ENCODE results near the gene LHFPL6. TPM values are rescaled to one million over a fixed set of nuclear protein-coding genes. Genes with fewer than 3 reads are reported as not detected.

LHFPL6 gene
- total and polyA plus RNA-seq, 7 experiments from 2014 or later = 0.92 TPM; not detected in 6

GRCh38 chr13:39446865-39447264, 156.1 kb downstream of the LHFPL6 start:
- ATAC-seq (no peak), DNase-seq (no peak)
- intact Hi-C loops (cut with micrococcal nuclease) = no loop called here
- Mint-ChIP-seq H3K4me3 (no peak overlapping the region), H3K4me1 (peaks cover 0 to 3% (median 0%) of the 10 kb centered on the region in 7 donors), H3K27me3 (peaks cover 8 to 49% (median 20%) of the 10 kb centered on the region in 5 donors), H3K36me3 (no peaks in the 10 kb centered on the region), H3K9me3 (peaks cover 0 to 1% (median 0%) of the 10 kb centered on the region in 11 donors), H3K27ac (no peak overlapping the region)
- H3K27me3 ChIP-seq (ENCODE audit: control insufficient read depth in 2 of 2, insufficient read depth in 2 of 2, low read length in 2 of 2) = peaks cover 0 to 4% of the 10 kb centered on the region in 2 donors
- H3K9me3 ChIP-seq (ENCODE audit: control insufficient read depth in 2 of 3, low read length in 3 of 3) = no peaks in the 10 kb centered on the region
- H3K4me3 ChIP-seq (ENCODE audit: low read length) = no peak overlapping the region
- no peaks in the 10 kb centered on the region for H3K36me3 ChIP-seq (ENCODE audit: control insufficient read depth in 2 of 3, insufficient read depth in 3 of 3, low read length in 3 of 3)
- POLR2A ChIA-PET = no interaction called here
- H3K4me1 ChIP-seq (ENCODE audit: control insufficient read depth in 2 of 2, insufficient read depth in 2 of 2, low read length in 2 of 2) = no peaks in the 10 kb centered on the region
- H3K27ac ChIP-seq (ENCODE audit: low read depth, low read length) = no peak overlapping the region
- CTCF ChIA-PET = no interaction called here

GRCh38 chr13:39444866-39445265, 158.1 kb downstream of the LHFPL6 start:
- H3K27me3 ChIP-seq (ENCODE audit: control insufficient read depth in 2 of 2, insufficient read depth in 2 of 2, low read length in 2 of 2) = peaks cover 0 to 4% of the 10 kb centered on the region in 2 donors
- no peaks in the 10 kb centered on the region for H3K4me1 ChIP-seq (ENCODE audit: control insufficient read depth in 2 of 2, insufficient read depth in 2 of 2, low read length in 2 of 2)
- CTCF ChIA-PET = no interaction called here
- no peak overlapping the region for H3K4me3 Mint-ChIP-seq
- no peak overlapping the region for H3K4me3 ChIP-seq (ENCODE audit: low read length)
- H3K9me3 Mint-ChIP-seq = peaks cover 0 to 3% (median 1%) of the 10 kb centered on the region in 11 donors
- DNase-seq (no peak), ATAC-seq (no peak)
- H3K27ac ChIP-seq (ENCODE audit: low read depth, low read length) = no peak overlapping the region
- H3K27me3 Mint-ChIP-seq = peaks cover 5 to 46% (median 20%) of the 10 kb centered on the region in 5 donors
- intact Hi-C loops (cut with micrococcal nuclease) = no loop called here
- H3K4me1 Mint-ChIP-seq = peaks cover 0 to 2% (median 0%) of the 10 kb centered on the region in 7 donors
- no peaks in the 10 kb centered on the region for H3K36me3 Mint-ChIP-seq
- no peak overlapping the region for H3K27ac Mint-ChIP-seq
- POLR2A ChIA-PET = no interaction called here
- no peaks in the 10 kb centered on the region for H3K9me3 ChIP-seq (ENCODE audit: control insufficient read depth in 2 of 3, low read length in 3 of 3)
- H3K36me3 ChIP-seq (ENCODE audit: control insufficient read depth in 2 of 3, insufficient read depth in 3 of 3, low read length in 3 of 3) = no peaks in the 10 kb centered on the region

- Mint-ChIP-seq H3K4me1 (no peaks in the 10 kb centered on the region), H3K4me3 (no peak overlapping the region), H3K27ac (no peak overlapping the region), H3K36me3 (peaks cover 0 to 12% (median 0%) of the 10 kb centered on the region in 5 donors), H3K27me3 (peaks cover 0 to 53% (median 32%) of the 10 kb centered on the region in 5 donors), H3K9me3 (peaks cover 0 to 27% (median 7%) of the 10 kb centered on the region in 11 donors)
- H3K9me3 ChIP-seq (ENCODE audit: control insufficient read depth in 2 of 3, low read length in 3 of 3) = peaks cover 0 to 4% (median 0%) of the 10 kb centered on the region in 3 experiments
- H3K4me1 ChIP-seq (ENCODE audit: control insufficient read depth in 2 of 2, insufficient read depth in 2 of 2, low read length in 2 of 2) = no peaks in the 10 kb centered on the region
- H3K36me3 ChIP-seq (ENCODE audit: control insufficient read depth in 2 of 3, insufficient read depth in 3 of 3, low read length in 3 of 3) = no peaks in the 10 kb centered on the region
- intact Hi-C loops (cut with micrococcal nuclease) = no loop called here
- ATAC-seq (no peak), DNase-seq (no peak)
- H3K27me3 ChIP-seq (ENCODE audit: control insufficient read depth in 2 of 2, insufficient read depth in 2 of 2, low read length in 2 of 2) = no peaks in the 10 kb centered on the region
- no peak overlapping the region for H3K27ac ChIP-seq (ENCODE audit: low read depth, low read length)
- H3K4me3 ChIP-seq (ENCODE audit: low read length) = no peak overlapping the region
- ChIA-PET POLR2A (no interaction called here), CTCF (no interaction called here)
Measured at GRCh38 chr13:39433651-39434050, 169.3 kb downstream of the LHFPL6 start.

- H3K36me3 ChIP-seq (ENCODE audit: control insufficient read depth in 2 of 3, insufficient read depth in 3 of 3, low read length in 3 of 3) = no peaks in the 10 kb centered on the region
- POLR2A ChIA-PET = no interaction called here
Measured at GRCh38 chr13:39432196-39432595, 170.8 kb downstream of the LHFPL6 start.

GRCh38 chr13:39422845-39423565, 180.0 kb downstream of the LHFPL6 start:
- H3K27ac Mint-ChIP-seq = no peak overlapping the region
- no peaks in the 10 kb centered on the region for H3K4me1 ChIP-seq (ENCODE audit: control insufficient read depth in 2 of 2, insufficient read depth in 2 of 2, low read length in 2 of 2)
- DNase-seq = no peak
- H3K27me3 ChIP-seq (ENCODE audit: control insufficient read depth in 2 of 2, insufficient read depth in 2 of 2, low read length in 2 of 2) = no peaks in the 10 kb centered on the region
- H3K36me3 ChIP-seq (ENCODE audit: control insufficient read depth in 2 of 3, insufficient read depth in 3 of 3, low read length in 3 of 3) = no peaks in the 10 kb centered on the region
- no peaks in the 10 kb centered on the region for H3K9me3 ChIP-seq (ENCODE audit: control insufficient read depth in 2 of 3, low read length in 3 of 3)
- CTCF ChIA-PET = no interaction called here
- no peaks in the 10 kb centered on the region for H3K9me3 Mint-ChIP-seq
- intact Hi-C loops (cut with micrococcal nuclease) = no loop called here
- no peak for ATAC-seq
- H3K4me1 Mint-ChIP-seq = peaks cover 0 to 2% (median 0%) of the 10 kb centered on the region in 7 donors
- no peak overlapping the region for H3K4me3 Mint-ChIP-seq
- POLR2A ChIA-PET = no interaction called here
- H3K4me3 ChIP-seq (ENCODE audit: low read length) = no peak overlapping the region
- no peak overlapping the region for H3K27ac ChIP-seq (ENCODE audit: low read depth, low read length)
- H3K36me3 Mint-ChIP-seq = no peaks in the 10 kb centered on the region
- peaks cover 8 to 32% (median 19%) of the 10 kb centered on the region in 5 donors for H3K27me3 Mint-ChIP-seq

More at GRCh38 chr13:39432196-39432595, 170.8 kb downstream of the LHFPL6 start:
- no peak overlapping the region for H3K4me3 Mint-ChIP-seq
- no peak for DNase-seq
- H3K36me3 Mint-ChIP-seq = peaks cover 0 to 12% (median 0%) of the 10 kb centered on the region in 5 donors
- Histone ChIP-seq H3K9me3 (ENCODE audit: control insufficient read depth in 2 of 3, low read length in 3 of 3) (no peaks in the 10 kb centered on the region), H3K27me3 (ENCODE audit: control insufficient read depth in 2 of 2, insufficient read depth in 2 of 2, low read length in 2 of 2) (no peaks in the 10 kb centered on the region), H3K4me3 (ENCODE audit: low read length) (no peak overlapping the region), H3K27ac (ENCODE audit: low read depth, low read length) (no peak overlapping the region), H3K4me1 (ENCODE audit: control insufficient read depth in 2 of 2, insufficient read depth in 2 of 2, low read length in 2 of 2) (no peaks in the 10 kb centered on the region)
- H3K4me1 Mint-ChIP-seq = peaks cover 0 to 2% (median 0%) of the 10 kb centered on the region in 7 donors
- intact Hi-C loops (cut with micrococcal nuclease) = no loop called here
- CTCF ChIA-PET = no interaction called here
- no peak for ATAC-seq
- H3K27me3 Mint-ChIP-seq = peaks cover 0 to 60% (median 36%) of the 10 kb centered on the region in 5 donors
- H3K9me3 Mint-ChIP-seq = peaks cover 0 to 20% (median 6%) of the 10 kb centered on the region in 11 donors
- no peak overlapping the region for H3K27ac Mint-ChIP-seq

GRCh38 chr13:39419876-39420275, 183.1 kb downstream of the LHFPL6 start:
- Mint-ChIP-seq H3K36me3 (no peaks in the 10 kb centered on the region), H3K27ac (no peak overlapping the region), H3K9me3 (peaks cover 0 to 1% (median 0%) of the 10 kb centered on the region in 11 donors), H3K4me3 (no peak overlapping the region), H3K27me3 (peaks cover 14 to 40% (median 23%) of the 10 kb centered on the region in 5 donors), H3K4me1 (no peaks in the 10 kb centered on the region)
- H3K36me3 ChIP-seq (ENCODE audit: control insufficient read depth in 2 of 3, insufficient read depth in 3 of 3, low read length in 3 of 3) = no peaks in the 10 kb centered on the region
- CTCF ChIA-PET = no interaction called here
- ATAC-seq (no peak), DNase-seq (no peak)
- no peaks in the 10 kb centered on the region for H3K4me1 ChIP-seq (ENCODE audit: control insufficient read depth in 2 of 2, insufficient read depth in 2 of 2, low read length in 2 of 2)
- H3K9me3 ChIP-seq (ENCODE audit: control insufficient read depth in 2 of 3, low read length in 3 of 3) = no peaks in the 10 kb centered on the region
- POLR2A ChIA-PET = no interaction called here
- no peak overlapping the region for H3K27ac ChIP-seq (ENCODE audit: low read depth, low read length)
- intact Hi-C loops (cut with micrococcal nuclease) = no loop called here
- H3K4me3 ChIP-seq (ENCODE audit: low read length) = no peak overlapping the region
- H3K27me3 ChIP-seq (ENCODE audit: control insufficient read depth in 2 of 2, insufficient read depth in 2 of 2, low read length in 2 of 2) = no peaks in the 10 kb centered on the region

- Mint-ChIP-seq H3K4me1 (no peaks in the 10 kb centered on the region), H3K4me3 (no peak overlapping the region), H3K9me3 (peaks cover 0 to 1% (median 0%) of the 10 kb centered on the region in 11 donors), H3K27me3 (peaks cover 15 to 47% (median 27%) of the 10 kb centered on the region in 5 donors), H3K27ac (no peak overlapping the region), H3K36me3 (no peaks in the 10 kb centered on the region)
- Histone ChIP-seq H3K27ac (ENCODE audit: low read depth, low read length) (no peak overlapping the region), H3K4me3 (ENCODE audit: low read length) (no peak overlapping the region), H3K36me3 (ENCODE audit: control insufficient read depth in 2 of 3, insufficient read depth in 3 of 3, low read length in 3 of 3) (no peaks in the 10 kb centered on the region), H3K9me3 (ENCODE audit: control insufficient read depth in 2 of 3, low read length in 3 of 3) (no peaks in the 10 kb centered on the region), H3K4me1 (ENCODE audit: control insufficient read depth in 2 of 2, insufficient read depth in 2 of 2, low read length in 2 of 2) (no peaks in the 10 kb centered on the region), H3K27me3 (ENCODE audit: control insufficient read depth in 2 of 2, insufficient read depth in 2 of 2, low read length in 2 of 2) (no peaks in the 10 kb centered on the region)
- ChIA-PET CTCF (no interaction called here), POLR2A (no interaction called here)
- DNase-seq (no peak), ATAC-seq (no peak)
- intact Hi-C loops (cut with micrococcal nuclease) = no loop called here
Measured at GRCh38 chr13:39419068-39419467, 183.9 kb downstream of the LHFPL6 start.
